OCI-LY7 (cell line): Measurements from ENCODE around the gene PPT2. TPM values are rescaled to one million over a fixed set of nuclear protein-coding genes. Genes with fewer than 3 reads are reported as not detected.

Experiments used
- BruUV-seq: library from RNA; stranded (reverse); fragments of 400-500 nt; replicated peaks from 2 replicates; lab custom pipeline; 2021; lab: Mats Ljungman, UMichigan
- CTCF ChIA-PET: fragments of 300-600 bp; sonication (Branson Sonifier 250); formaldehyde crosslinking; loops from one replicate; lab custom pipeline; 2022; ENCODE audit warnings: antibody characterized with exemption; ENCODE audit not compliant: unreplicated experiment; lab: Charles Lee
- POLR2A ChIA-PET: fragments of 300-600 bp; sonication (Branson Sonifier 250); formaldehyde crosslinking; loops from one replicate; lab custom pipeline; 2022; ENCODE audit warnings: antibody characterized with exemption; lab: Charles Lee
- DNase-seq: peaks from one replicate; pipeline ENCODE4 v3.0.0-alpha.2; 2015; ENCODE audit warnings: low spot score
- H2AFZ ChIP-seq: fragments of 200-600 bp; sonication (generic), shearing (Covaris generic); 2 replicates; pipeline ENCODE4 v1.6.1; 2014; ENCODE audit warnings: mild to moderate bottlenecking, antibody characterized with exemption, low read length, moderate library complexity
- H3K27ac ChIP-seq: fragments of 200-600 bp; sonication (generic); 2 replicates; pipeline ENCODE4 v1.5.1; 2014; ENCODE audit warnings: mixed run types, low read depth, mild to moderate bottlenecking, moderate library complexity, low read length, inconsistent platforms; ENCODE audit not compliant: poor library complexity, severe bottlenecking
- H3K36me3 ChIP-seq: fragments of 200-600 bp; sonication (generic); 2 replicates; pipeline ENCODE4 v1.6.1; 2014; ENCODE audit warnings: mild to moderate bottlenecking, antibody characterized with exemption, low read length, moderate library complexity, mixed read lengths; ENCODE audit not compliant: insufficient read depth
- H3K4me1 ChIP-seq: fragments of 200-600 bp; sonication (generic); 2 replicates; pipeline ENCODE4 v1.5.1; 2014; ENCODE audit warnings: mild to moderate bottlenecking, low read length; ENCODE audit not compliant: insufficient read depth, poor library complexity, severe bottlenecking
- H3K4me2 ChIP-seq: fragments of 200-600 bp; sonication (generic); 2 replicates; pipeline ENCODE4 v1.6.1; 2014; ENCODE audit warnings: mild to moderate bottlenecking, low read length
- H3K4me3 ChIP-seq: fragments of 200-600 bp; sonication (generic); 2 replicates; pipeline ENCODE4 v1.5.1; 2014; ENCODE audit warnings: mild to moderate bottlenecking, low read depth, low read length; ENCODE audit not compliant: poor library complexity, severe bottlenecking
- H3K79me2 ChIP-seq: fragments of 200-600 bp; sonication (generic); 2 replicates; pipeline ENCODE4 v1.6.1; 2016; ENCODE audit warnings: low read depth, mild to moderate bottlenecking, low read length, moderate library complexity, mixed read lengths; ENCODE audit not compliant: insufficient read depth
- H3K9me2 ChIP-seq: fragments of 200-600 bp; sonication (generic); 2 replicates; pipeline ENCODE4 v1.6.1; 2016; ENCODE audit warnings: mild to moderate bottlenecking, low read length, mixed read lengths; ENCODE audit not compliant: insufficient read depth
- H3K9me3 ChIP-seq: fragments of 200-600 bp; sonication (generic); 2 replicates; pipeline ENCODE4 v1.6.1; 2014; ENCODE audit warnings: mild to moderate bottlenecking, mixed run types, low read length, mixed read lengths
- H4K20me1 ChIP-seq: fragments of 200-600 bp; sonication (generic); 2 replicates; pipeline ENCODE4 v1.6.1; 2014; ENCODE audit warnings: mild to moderate bottlenecking, antibody characterized with exemption, low read length, moderate library complexity, mixed read lengths; ENCODE audit not compliant: insufficient read depth
- CTCF ChIP-seq: fragments of 200-600 bp; sonication (generic); conservative IDR thresholded peaks from 2 replicates; pipeline ENCODE4 v1.5.1; 2014; ENCODE audit warnings: mild to moderate bottlenecking, antibody characterized with exemption, low read length, moderate library complexity, mixed read lengths
- EZH2phosphoT487 ChIP-seq: fragments of 200-600 bp; sonication (generic); IDR thresholded peaks from 2 replicates; pipeline ENCODE4 v1.6.1; 2018; ENCODE audit warnings: low read depth, borderline replicate concordance, mild to moderate bottlenecking, mixed run types, antibody characterized with exemption, low read length, moderate library complexity, mixed read lengths
- intact Hi-C: fragments of 100-400 bp; cut with micrococcal nuclease; formaldehyde crosslinking; loops from one replicate; pipeline ENCODE4 v1.10.0; 2022; ENCODE audit not compliant: unreplicated experiment
- total RNA-seq, 2 experiments: library from RNA; depleted of rRNA in 1 of 2; stranded (reverse); fragments of >200 nt in 1 of 2; shearing (Covaris generic) in 1 of 2; gene quantifications; 2 replicates each; pipeline ENCODE4 v1.2.3, GENCODE V29; 2014 to 2022

PPT2 gene
- total RNA-seq, 2 experiments from 2014 or later: 39.0 to 111 TPM

DNA sequence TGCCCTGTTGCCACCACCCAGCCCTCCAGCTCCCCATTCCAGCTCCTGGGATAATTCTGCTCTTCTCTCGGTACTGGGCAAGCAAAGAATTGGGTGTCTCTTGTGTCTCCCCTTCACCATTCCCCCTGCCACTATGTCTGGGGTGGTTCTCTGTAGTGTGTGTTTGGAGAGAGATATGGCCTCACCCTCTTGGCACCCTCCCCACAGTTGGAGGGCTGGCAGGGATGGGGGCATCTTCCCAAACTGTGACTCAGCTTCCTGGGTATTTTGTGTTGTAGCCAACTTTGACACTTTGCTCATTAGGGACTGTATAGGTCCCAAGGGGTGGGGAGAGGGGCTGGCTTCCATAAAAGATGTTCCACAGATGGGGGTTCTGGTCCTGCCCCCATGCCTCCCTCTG lies 46.5 kb upstream of the PPT2 start:
- Histone ChIP-seq H3K9me3 (no peaks in the 10 kb centered on the region), H3K9me2 (no peaks in the 10 kb centered on the region), H3K4me2 (no peak overlapping the region), H3K27ac (no peak overlapping the region), H4K20me1 (no peaks in the 10 kb centered on the region; the same call in 1 of the 2 replicates), H3K36me3 (no peaks in the 10 kb centered on the region), H3K79me2 (no peaks in the 10 kb centered on the region), H2AFZ (no peak overlapping the region), H3K4me3 (no peak overlapping the region), H3K4me1 (no peaks in the 10 kb centered on the region)
- CTCF ChIA-PET: no interaction called here
- BruUV-seq: no TSS peak
- TF ChIP-seq EZH2phosphoT487 (no peak), CTCF (no peak)
- no peak for DNase-seq
- POLR2A ChIA-PET: no interaction called here
- intact Hi-C loops: no loop called here

GRCh38 chr6:32108094-32108627 lies 45.8 kb upstream of the PPT2 start:
- CTCF ChIA-PET: no interaction called here
- BruUV-seq: no TSS peak
- Histone ChIP-seq H4K20me1 (no peaks in the 10 kb centered on the region; the same call in 1 of the 2 replicates), H3K4me3 (no peak overlapping the region), H3K4me1 (no peaks in the 10 kb centered on the region), H3K27ac (no peak overlapping the region), H3K9me3 (no peaks in the 10 kb centered on the region), H3K36me3 (no peaks in the 10 kb centered on the region), H3K79me2 (no peaks in the 10 kb centered on the region), H2AFZ (no peak overlapping the region), H3K4me2 (no peak overlapping the region), H3K9me2 (no peaks in the 10 kb centered on the region)
- TF ChIP-seq CTCF: no peak
- intact Hi-C loops: no loop called here
- no peak for DNase-seq
- POLR2A ChIA-PET: no interaction called here

DNA sequence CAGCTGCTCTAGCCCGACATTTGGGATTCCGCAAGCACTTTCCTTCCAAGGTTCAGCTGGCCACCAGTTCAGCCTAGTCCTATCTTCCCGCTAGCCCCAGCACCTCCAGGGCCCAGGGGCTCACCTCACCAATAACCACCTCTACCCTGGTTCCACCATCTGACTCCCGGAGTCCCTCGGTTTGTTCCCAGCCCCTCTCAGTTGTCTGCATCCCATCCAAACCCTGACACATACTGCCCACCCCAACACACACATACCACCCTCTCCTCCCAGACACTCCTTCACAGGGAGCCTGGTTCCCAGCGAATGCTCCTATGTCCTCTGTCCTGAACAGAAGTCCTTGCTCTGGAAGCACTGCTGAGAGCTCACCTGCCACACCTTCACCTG lies 45.2 kb upstream of the PPT2 start:
- Histone ChIP-seq H4K20me1 (no peaks in the 10 kb centered on the region; the same call in 1 of the 2 replicates), H2AFZ (no peak overlapping the region), H3K27ac (no peak overlapping the region), H3K9me3 (no peaks in the 10 kb centered on the region), H3K9me2 (no peaks in the 10 kb centered on the region), H3K4me1 (no peaks in the 10 kb centered on the region), H3K36me3 (no peaks in the 10 kb centered on the region; the same call in 1 of the 2 replicates), H3K4me2 (no peak overlapping the region), H3K79me2 (no peaks in the 10 kb centered on the region), H3K4me3 (no peak overlapping the region)
- ChIA-PET CTCF (no interaction called here), POLR2A (interaction anchor here (0.5 kb wide), 1 partner anchor 24 kb away, joined by 3 read pairs; no protein-coding TSS in a partner anchor)
- DNase-seq: no peak
- intact Hi-C loops: no loop called here
- TF ChIP-seq EZH2phosphoT487 (no peak), CTCF (no peak)
- no TSS peak for BruUV-seq
